ENCODE measurements around the gene SLC1A7.
A peak's percentile ranks its signal among the peaks of the same experiment; 100 is the strongest.

Gene SLC1A7

GRCh38 chr1:53114090-53114489 is 28.3 kb downstream of the SLC1A7 start:
- POLR2A ChIA-PET = no interaction called here
- DNase-seq (ENCODE audit: low read depth, low spot score) = no peak
- no peak for TF ChIP-seq CTCF (IDR thresholded peaks at IDR 0.05; ENCODE audit: insufficient read depth, low read length, missing control alignments)
- CTCF ChIA-PET = interaction anchor here (0.8 to 1.1 kb wide), 4 partner anchors 10 to 73 kb away, joined by 3 read pairs; no protein-coding TSS in a partner anchor
- no peak overlapping the region for H3K4me3 ChIP-seq (ENCODE audit: low read depth, low read length)

DNA sequence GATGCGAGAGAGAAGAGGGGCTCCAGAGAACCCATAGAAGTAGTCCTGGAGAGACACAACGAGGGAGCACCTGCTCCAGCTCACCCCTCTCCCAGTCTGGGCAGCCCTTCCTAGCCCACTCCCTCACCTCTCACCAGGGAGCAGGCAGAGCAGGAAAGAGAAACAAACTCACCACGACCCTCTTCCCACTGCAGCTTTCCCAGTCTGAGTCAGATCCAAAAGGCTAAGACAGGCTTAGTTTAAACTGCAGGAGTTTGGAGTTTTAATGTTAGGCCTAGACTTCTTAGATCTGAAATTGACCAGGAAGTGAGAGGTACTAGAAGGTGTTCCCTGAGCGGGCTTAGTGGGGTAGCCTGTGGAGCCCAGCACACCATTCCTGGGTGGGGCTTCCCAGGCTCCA is 29.6 kb downstream of the SLC1A7 start:
- no peak for DNase-seq (ENCODE audit: low read depth, low spot score)
- ChIA-PET CTCF (interaction anchor here (1.0 kb wide), 2 partner anchors 11 to 74 kb away, joined by 3 read pairs; no protein-coding TSS in a partner anchor), POLR2A (no interaction called here)
- no peak for TF ChIP-seq CTCF (IDR thresholded peaks at IDR 0.05; ENCODE audit: insufficient read depth, low read length, missing control alignments)
- no peak overlapping the region for H3K4me3 ChIP-seq (ENCODE audit: low read depth, low read length)

- no peak for TF ChIP-seq CTCF (IDR thresholded peaks at IDR 0.05; ENCODE audit: insufficient read depth, low read length, missing control alignments)
- ChIA-PET POLR2A (no interaction called here), CTCF (no interaction called here)
- H3K4me3 ChIP-seq (ENCODE audit: low read depth, low read length) = no peak overlapping the region
- peak; percentile 90 for DNase-seq (ENCODE audit: low read depth, low spot score)
Observed at GRCh38 chr1:53112271-53112774, 30.1 kb downstream of the SLC1A7 start.

DNA sequence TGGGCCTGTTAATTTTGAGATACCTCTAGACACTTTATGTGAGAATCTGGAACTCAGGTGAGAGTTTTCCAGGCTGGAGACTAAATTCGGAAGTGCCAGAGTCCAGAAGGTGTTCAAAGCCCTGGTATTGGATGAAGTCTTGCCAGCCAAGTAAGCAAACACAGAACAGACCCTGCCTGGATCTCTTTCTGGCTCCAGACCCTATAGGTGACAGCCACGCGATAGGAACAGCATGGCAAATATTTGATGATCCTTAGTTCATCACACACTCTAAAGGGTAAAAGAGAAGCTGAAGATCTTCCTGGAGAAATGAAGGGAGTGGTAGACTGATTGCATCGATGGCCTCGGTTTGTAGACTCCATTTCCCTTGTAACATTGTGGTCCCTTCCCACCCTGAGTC is 30.7 kb downstream of the SLC1A7 start:
- no peak for DNase-seq (ENCODE audit: low read depth, low spot score)
- H3K4me3 ChIP-seq (ENCODE audit: low read depth, low read length) = no peak overlapping the region
- ChIA-PET POLR2A (no interaction called here), CTCF (no interaction called here)
- TF ChIP-seq CTCF (IDR thresholded peaks at IDR 0.05; ENCODE audit: insufficient read depth, low read length, missing control alignments) = no peak

GRCh38 chr1:53111073-53111556 is 31.3 kb downstream of the SLC1A7 start:
- CTCF ChIA-PET = no interaction called here
- DNase-seq (ENCODE audit: low read depth, low spot score) = no peak
- no peak overlapping the region for H3K4me3 ChIP-seq (ENCODE audit: low read depth, low read length)
- no peak for TF ChIP-seq CTCF (IDR thresholded peaks at IDR 0.05; ENCODE audit: insufficient read depth, low read length, missing control alignments)
- POLR2A ChIA-PET = no interaction called here

- H3K4me3 ChIP-seq (ENCODE audit: low read depth, low read length) = no peak overlapping the region
- CTCF ChIA-PET = interaction anchor here (1.8 kb wide), 1 partner anchor 70 kb away, joined by 5 read pairs; no protein-coding TSS in a partner anchor
- POLR2A ChIA-PET = no interaction called here
- TF ChIP-seq CTCF (IDR thresholded peaks at IDR 0.05; ENCODE audit: insufficient read depth, low read length, missing control alignments) = no peak
- no peak for DNase-seq (ENCODE audit: low read depth, low spot score)
Observed at GRCh38 chr1:53110370-53111072, 31.9 kb downstream of the SLC1A7 start.

Data from AG04449 (cell line).